Measurements from ENCODE around the gene OR10G4.
"Not testable (repeated sequence)": the region's sequence is repeated elsewhere in the genome, so short reads cannot be mapped to it uniquely, and the experiment has no call there.

The OR10G4 gene

GRCh38 chr11:124012697-124013096 lies at the start of gene OR10G4:
TSS of gene OR10G4 (plus strand) at chr11:124012997. CDS start at chr11:124015575, 2,578 bp downstream.
- DNase-seq (ENCODE audit: low spot score), result no peak

- no peak for DNase-seq (ENCODE audit: low spot score)
These were observed 39.0 kb upstream of the OR10G4 start for GRCh38 chr11:123973816-123974215.

- no peak for DNase-seq (ENCODE audit: low spot score)
These were observed 35.8 kb upstream of the OR10G4 start for GRCh38 chr11:123976770-123977560.

- DNase-seq (ENCODE audit: low spot score), result no peak
These were observed 35.0 kb upstream of the OR10G4 start, which contains the start of gene OR10S1 for GRCh38 chr11:123977731-123978347. TSS of gene OR10S1 (minus strand) at chr11:123977781. CDS start at chr11:123977664, 117 bp downstream.

- DNase-seq (ENCODE audit: low spot score), result no peak
These were observed 33.5 kb upstream of the OR10G4 start for GRCh38 chr11:123979311-123979710.

- no peak for DNase-seq (ENCODE audit: low spot score)
These were observed 17.7 kb upstream of the OR10G4 start, which contains the start of gene OR10G6 for GRCh38 chr11:123995119-123995518. TSS of gene OR10G6 (minus strand) at chr11:123995161. CDS start at chr11:123995161, 0 bp downstream.

GRCh38 chr11:124015837-124016236 lies 3.0 kb downstream of the OR10G4 start:
- DNase-seq (ENCODE audit: low spot score), result not testable (repeated sequence)

- DNase-seq (ENCODE audit: low spot score), result no peak
These were observed 13.7 kb downstream of the OR10G4 start, which contains the start of gene OR10G8 for GRCh38 chr11:124026498-124026897. TSS of gene OR10G8 (plus strand) at chr11:124026798. CDS start at chr11:124029623, 2,825 bp downstream.

- DNase-seq (ENCODE audit: low spot score), result no peak
These were observed 23.9 kb downstream of the OR10G4 start for GRCh38 chr11:124036666-124037065.

GRCh38 chr11:124039557-124039956 lies 26.8 kb downstream of the OR10G4 start:
- DNase-seq (ENCODE audit: low spot score), result no peak

GRCh38 chr11:124041254-124041653 lies 28.5 kb downstream of the OR10G4 start, which contains the start of gene OR10G7:
TSS of gene OR10G7 (minus strand) at chr11:124041325. CDS start at chr11:124039001, 2,324 bp downstream.
- DNase-seq (ENCODE audit: low spot score), result no peak

- no peak for DNase-seq (ENCODE audit: low spot score)
These were observed 30.6 kb downstream of the OR10G4 start for GRCh38 chr11:124043420-124043819.

- DNase-seq (ENCODE audit: low spot score), result no peak
These were observed 38.0 kb downstream of the OR10G4 start for GRCh38 chr11:124050748-124051147.

GRCh38 chr11:124052966-124053365 lies 40.2 kb downstream of the OR10G4 start:
- no peak for DNase-seq (ENCODE audit: low spot score)
